Cardiac muscle cell (in vitro differentiated cells and primary cell): ENCODE data around the gene GTF2H3. TPM values are rescaled to one million over a fixed set of nuclear protein-coding genes. Genes with fewer than 3 reads are reported as not detected.
A peak's percentile ranks its signal among the peaks of the same experiment; 100 is the strongest.
"Not testable (repeated sequence)": the region's sequence is repeated elsewhere in the genome, so short reads cannot be mapped to it uniquely, and the experiment has no call there.

Experiments used
- DNase-seq, 2 donors: peaks; one replicate each; pipeline versions ENCODE4 v3.0.0 to v3.0.0-alpha.2; 2010 to 2017; ENCODE audit warnings: low read depth in 1 of 2, low spot score in 1 of 2
- H3K27ac ChIP-seq: fragments of 200-600 bp; sonication (generic); 2 replicates; pipeline ENCODE4 v1.5.1; 2016
- H3K27me3 ChIP-seq: fragments of 200-600 bp; sonication (generic); 2 replicates; pipeline ENCODE4 v1.6.0; 2016; ENCODE audit warnings: control low read depth
- H3K36me3 ChIP-seq: fragments of 200-600 bp; sonication (generic); 2 replicates; pipeline ENCODE4 v1.5.1; 2016; ENCODE audit warnings: control low read depth
- H3K4me1 ChIP-seq: fragments of 200-600 bp; sonication (generic); 2 replicates; pipeline ENCODE4 v1.8.1; 2017; ENCODE audit warnings: low read depth, mild to moderate bottlenecking, mixed run types
- H3K4me3 ChIP-seq: fragments of 200-600 bp; sonication (generic); 2 replicates; pipeline ENCODE4 v1.5.1; 2016; ENCODE audit warnings: mild to moderate bottlenecking
- H3K9me3 ChIP-seq: fragments of 200-600 bp; sonication (generic); 2 replicates; pipeline ENCODE4 v1.5.1; 2017; ENCODE audit warnings: low read depth, mild to moderate bottlenecking, control low read depth
- CTCF ChIP-seq: IDR thresholded peaks from 2 replicates; pipeline ENCODE4 v1.5.1; 2012; ENCODE audit warnings: low read depth, mild to moderate bottlenecking, low read length
- polyA plus RNA-seq: library from polyadenylated mRNA; unstranded; fragments of >200 nt; fragmentation: Nextera tagmentation; extraction: Ambion mirVana; gene quantifications from 2 replicates; pipeline ENCODE4 v1.2.1, GENCODE V29; 2016
- total RNA-seq: library from RNA; depleted of rRNA; stranded (reverse); fragments of >200 nt; gene quantifications from 2 replicates; pipeline ENCODE4 v1.2.3, GENCODE V29; 2016

Gene GTF2H3
- total and polyA plus RNA-seq, 2 experiments from 2014 or later, result 14.7 to 16.2 TPM

- no peak for TF ChIP-seq CTCF
- H3K36me3 ChIP-seq, result peaks cover 26% of the 10 kb centered on the region
- H3K9me3 ChIP-seq, result no peaks in the 10 kb centered on the region
- DNase-seq, result no peak
- H3K4me1 ChIP-seq, result no peaks in the 10 kb centered on the region
- H3K4me3 ChIP-seq, result no peak overlapping the region
- H3K27me3 ChIP-seq, result no peaks in the 10 kb centered on the region
- H3K27ac ChIP-seq, result no peak overlapping the region
Observed at GRCh38 chr12:123599310-123599709, 34.3 kb upstream of the GTF2H3 start.

DNA sequence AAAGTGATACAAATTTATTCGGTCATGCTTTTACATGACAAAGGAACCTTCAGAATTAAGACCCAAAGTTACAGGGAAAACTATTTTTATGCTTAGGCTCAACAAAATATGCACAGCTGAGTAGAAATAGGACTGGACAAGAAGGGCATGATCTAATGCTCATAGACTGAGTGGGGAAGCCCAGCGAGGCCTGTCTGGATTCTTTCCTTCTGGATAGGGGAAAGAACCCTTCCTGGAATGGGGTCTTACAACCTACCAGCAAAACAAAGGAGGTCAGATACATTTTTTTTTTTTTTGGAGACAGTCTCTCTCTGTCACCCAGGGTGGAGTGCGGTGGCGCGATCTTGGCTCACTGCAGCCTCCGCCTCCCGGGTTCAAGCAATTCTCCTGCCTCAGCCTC lies 33.9 kb upstream of the GTF2H3 start:
- Histone ChIP-seq H3K27ac (no peak overlapping the region), H3K4me1 (no peaks in the 10 kb centered on the region), H3K4me3 (no peak overlapping the region), H3K9me3 (no peaks in the 10 kb centered on the region), H3K27me3 (no peaks in the 10 kb centered on the region), H3K36me3 (peaks cover 26% of the 10 kb centered on the region)
- no peak for TF ChIP-seq CTCF
- no peak for DNase-seq

DNA sequence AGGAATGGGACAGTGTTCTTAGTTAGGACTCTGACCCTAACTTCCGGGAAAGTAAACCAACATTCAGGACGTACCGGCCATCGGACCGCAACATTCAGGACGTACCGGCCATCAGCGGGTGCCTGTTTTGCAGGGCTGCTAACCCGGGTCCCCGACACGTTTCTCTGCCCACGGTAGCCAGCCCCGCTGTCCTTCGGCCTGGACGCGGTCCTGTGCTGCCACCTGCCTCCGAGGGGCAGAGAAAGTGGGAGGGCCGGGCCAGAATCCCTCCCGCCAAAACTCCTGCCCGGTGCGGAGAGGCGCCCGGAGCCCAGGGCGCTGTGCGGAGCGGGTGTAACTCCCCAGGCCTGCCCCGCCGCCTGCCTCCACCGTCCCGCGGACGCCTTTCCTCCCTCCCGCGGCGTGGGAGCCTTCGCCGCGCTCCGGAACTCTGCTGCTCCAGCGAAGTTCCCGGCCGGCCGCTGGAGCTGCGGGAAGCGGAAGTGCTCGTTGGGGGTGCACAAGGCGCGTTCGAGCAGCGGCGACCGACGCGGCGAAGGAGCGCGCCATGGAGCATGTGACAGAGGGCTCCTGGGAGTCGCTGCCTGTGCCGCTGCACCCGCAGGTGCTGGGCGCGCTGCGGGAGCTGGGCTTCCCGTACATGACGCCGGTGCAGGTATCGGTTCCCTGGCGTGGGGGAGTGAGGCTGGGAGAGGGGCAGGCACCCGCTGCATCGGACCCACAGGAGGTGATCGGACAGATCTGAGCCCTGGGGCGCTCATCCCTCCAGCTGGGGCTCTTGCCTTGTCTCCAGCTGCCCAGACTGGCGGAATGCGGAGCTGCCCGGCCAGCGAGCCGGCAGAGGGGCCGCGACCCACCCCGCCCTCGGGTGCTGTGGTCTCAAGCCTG lies 31.8 kb upstream of the GTF2H3 start, which contains the start of gene DDX55:
Gene DDX55 (plus strand): TSS at position 498 of the 888 bp plus-strand sequence. CDS start 50 bp downstream, at position 548.
- Histone ChIP-seq H3K36me3 (peaks cover 7% of the 10 kb centered on the region), H3K9me3 (no peaks in the 10 kb centered on the region), H3K4me3 (peak within 1 kb of the TSS; percentile 87), H3K4me1 (no peaks in the 10 kb centered on the region), H3K27ac (peak within 1 kb of the TSS; percentile 96), H3K27me3 (no peaks in the 10 kb centered on the region)
- DNase-seq, result peak; percentile 86 to 94
- peak; percentile 45 for TF ChIP-seq CTCF

- peak overlapping the region; percentile 96 for H3K27ac ChIP-seq
- H3K4me1 ChIP-seq, result no peaks in the 10 kb centered on the region
- DNase-seq, result peak in 1 of 2 donors; percentile 29
Observed at GRCh38 chr12:123602651-123603195, 30.9 kb upstream of the GTF2H3 start.

DNA sequence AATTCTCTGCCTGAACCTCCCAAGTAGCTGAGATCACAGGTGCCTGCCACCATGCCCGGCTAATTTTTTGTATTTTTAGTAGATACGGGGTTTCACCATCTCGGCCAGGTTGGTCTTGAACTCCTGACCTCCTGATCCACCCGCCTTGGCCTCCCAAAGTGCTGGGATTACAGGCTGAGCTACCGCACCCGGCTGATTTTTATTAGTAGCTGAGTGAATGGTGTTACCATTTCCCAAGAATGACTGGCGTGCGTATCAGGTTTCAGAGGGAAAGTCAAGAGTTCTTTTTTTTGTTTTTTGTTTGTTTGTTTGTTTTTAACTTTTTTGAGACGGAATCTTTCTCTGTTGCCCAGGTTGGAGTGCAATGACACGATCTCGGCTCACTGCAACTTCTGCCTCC lies 30.1 kb upstream of the GTF2H3 start:
- H3K27me3 ChIP-seq, H3K9me3 ChIP-seq, H3K27ac ChIP-seq, H3K4me1 ChIP-seq, H3K4me3 ChIP-seq, DNase-seq: not testable (repeated sequence)
- peaks cover 12% of the 10 kb centered on the region for H3K36me3 ChIP-seq

More at GRCh38 chr12:123602651-123603195, 30.9 kb upstream of the GTF2H3 start:
- no peak for TF ChIP-seq CTCF
- Histone ChIP-seq H3K9me3 (no peaks in the 10 kb centered on the region), H3K27me3 (no peaks in the 10 kb centered on the region), H3K36me3 (peaks cover 7% of the 10 kb centered on the region), H3K4me3 (peak overlapping the region; percentile 87)

DNA sequence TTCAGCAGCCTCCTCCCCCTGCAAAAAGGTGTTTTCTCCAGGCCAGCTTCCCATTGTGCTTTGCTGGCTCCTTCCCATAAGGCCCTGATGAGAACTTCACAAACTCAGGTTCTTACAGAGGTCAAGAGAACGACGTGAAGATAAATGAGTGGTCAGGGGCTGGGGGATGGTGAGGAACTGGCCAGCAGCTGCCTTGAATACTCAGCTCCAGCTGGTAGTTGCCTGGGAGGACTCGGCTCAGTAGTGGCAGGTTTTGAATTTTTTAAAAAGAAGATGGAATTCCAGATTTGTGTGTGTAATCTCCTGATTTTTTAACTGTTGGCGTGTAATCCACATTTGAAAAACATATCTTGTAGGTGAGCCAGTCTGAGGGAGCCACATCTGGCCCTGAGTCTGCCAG lies 25.9 kb upstream of the GTF2H3 start:
- Histone ChIP-seq H3K4me3 (no peak overlapping the region), H3K36me3 (peaks cover 44% of the 10 kb centered on the region), H3K27me3 (no peaks in the 10 kb centered on the region), H3K9me3 (no peaks in the 10 kb centered on the region), H3K4me1 (no peaks in the 10 kb centered on the region), H3K27ac (peak overlapping the region; percentile 75)
- peak in 1 of 2 donors; percentile 47 for DNase-seq
- no peak for TF ChIP-seq CTCF
